A673 (cell line): ENCODE data around the gene LATS2. TPM values are rescaled to one million over a fixed set of nuclear protein-coding genes. Genes with fewer than 3 reads are reported as not detected.

Experiments used
- BruUV-seq: library from RNA; stranded (reverse); fragments of 400-500 nt; replicated peaks from 2 replicates; lab custom pipeline; 2021; lab: Mats Ljungman, UMichigan
- CTCF ChIA-PET: fragments of 300-600 bp; sonication (Branson Sonifier 250); formaldehyde crosslinking; loops from one replicate; lab custom pipeline; 2022; ENCODE audit warnings: antibody characterized with exemption; lab: Charles Lee
- POLR2A ChIA-PET: fragments of 300-600 bp; sonication (Branson Sonifier 250); formaldehyde crosslinking; loops from one replicate; lab custom pipeline; 2022; ENCODE audit warnings: antibody characterized with exemption; ENCODE audit not compliant: low non-redundant PET; lab: Charles Lee
- DNase-seq: peaks from one replicate; pipeline ENCODE4 v3.0.0-alpha.2; 2015; ENCODE audit warnings: low spot score
- H3K27ac ChIP-seq: fragments of 200-600 bp; sonication (generic); 2 replicates; pipeline ENCODE4 v1.5.1; 2016; ENCODE audit warnings: mixed run types, low read depth, mild to moderate bottlenecking, mixed read lengths, antibody characterized with exemption, low read length; ENCODE audit not compliant: poor library complexity, severe bottlenecking
- H3K27me3 ChIP-seq: fragments of 200-600 bp; sonication (generic); replicated peaks from 2 replicates; pipeline ENCODE4 v1.6.1; 2017; ENCODE audit warnings: mixed run types, low read depth, mild to moderate bottlenecking, mixed read lengths, antibody characterized with exemption, low read length; ENCODE audit not compliant: insufficient read depth, poor library complexity
- H3K36me3 ChIP-seq: fragments of 200-600 bp; sonication (generic); 2 replicates; pipeline ENCODE4 v1.6.1; 2016; ENCODE audit warnings: mixed run types, mild to moderate bottlenecking, mixed read lengths, antibody characterized with exemption, low read length; ENCODE audit not compliant: insufficient read depth, poor library complexity, severe bottlenecking
- H3K4me1 ChIP-seq: fragments of 200-600 bp; sonication (generic); 2 replicates; pipeline ENCODE4 v1.6.1; 2017; ENCODE audit warnings: mixed run types, mild to moderate bottlenecking, mixed read lengths, antibody characterized with exemption, low read length; ENCODE audit not compliant: insufficient read depth, poor library complexity, severe bottlenecking
- H3K4me3 ChIP-seq: fragments of 200-600 bp; sonication (generic); 2 replicates; pipeline ENCODE4 v1.5.1; 2016; ENCODE audit warnings: low read depth, mixed run types, mild to moderate bottlenecking, mixed read lengths, low read length; ENCODE audit not compliant: poor library complexity, severe bottlenecking
- H3K9me3 ChIP-seq: fragments of 200-600 bp; sonication (generic); 2 replicates; pipeline ENCODE4 v1.6.1; 2016; ENCODE audit warnings: mixed run types, low read depth, mild to moderate bottlenecking, mixed read lengths, antibody characterized with exemption, low read length; ENCODE audit not compliant: poor library complexity, severe bottlenecking
- EZH2 ChIP-seq: fragments of 200-600 bp; sonication (generic); IDR thresholded peaks from 2 replicates; pipeline ENCODE4 v1.6.1; 2017; ENCODE audit warnings: borderline replicate concordance, low read depth, mild to moderate bottlenecking, mixed read lengths, antibody characterized with exemption, low read length; ENCODE audit not compliant: poor library complexity, severe bottlenecking
- intact Hi-C: fragments of 100-400 bp; cut with micrococcal nuclease; formaldehyde crosslinking; loops from one replicate; pipeline ENCODE4 v1.10.0; 2022; ENCODE audit not compliant: unreplicated experiment
- total RNA-seq: library from RNA; stranded (reverse); gene quantifications from 2 replicates; pipeline ENCODE4 v1.2.3, GENCODE V29; 2021
- TF ChIP-seq, protein P1 (sequence below): fragments of 300-800, 200-600 bp; sonication (generic); conservative IDR thresholded peaks from 2 replicates; pipeline ENCODE4 v1.5.1; 2017; ENCODE audit warnings: low read depth, mild to moderate bottlenecking, antibody characterized with exemption, low read length, moderate library complexity, mixed read lengths

The LATS2 gene
- total RNA-seq, 1 experiment from 2014 or later: 13.1 TPM

DNA sequence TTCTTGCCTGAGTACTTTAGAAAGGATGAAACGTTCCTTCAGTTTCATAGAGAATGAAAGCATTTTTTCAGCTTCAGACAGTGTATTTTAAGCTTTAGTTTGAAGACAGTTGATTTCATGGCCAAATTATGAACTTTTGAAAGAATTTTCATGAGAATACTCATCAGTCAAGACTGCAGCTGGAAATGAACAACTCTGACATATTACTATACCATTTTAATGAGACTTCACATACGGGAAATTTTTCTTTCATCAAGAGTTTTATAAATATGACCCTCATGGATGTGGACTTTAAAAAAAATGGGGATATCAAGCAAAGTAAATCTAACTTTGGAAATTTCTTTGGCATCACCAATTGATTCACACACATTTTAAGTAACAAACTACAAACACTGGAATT, 6.4 kb downstream of the LATS2 start:
- no peak overlapping the region for H3K27ac ChIP-seq
- H3K27me3 ChIP-seq: no peaks in the 10 kb centered on the region
- H3K4me1 ChIP-seq: peaks cover 18% of the 10 kb centered on the region
- H3K4me3 ChIP-seq: no peak overlapping the region
- TF ChIP-seq, protein P1, sequence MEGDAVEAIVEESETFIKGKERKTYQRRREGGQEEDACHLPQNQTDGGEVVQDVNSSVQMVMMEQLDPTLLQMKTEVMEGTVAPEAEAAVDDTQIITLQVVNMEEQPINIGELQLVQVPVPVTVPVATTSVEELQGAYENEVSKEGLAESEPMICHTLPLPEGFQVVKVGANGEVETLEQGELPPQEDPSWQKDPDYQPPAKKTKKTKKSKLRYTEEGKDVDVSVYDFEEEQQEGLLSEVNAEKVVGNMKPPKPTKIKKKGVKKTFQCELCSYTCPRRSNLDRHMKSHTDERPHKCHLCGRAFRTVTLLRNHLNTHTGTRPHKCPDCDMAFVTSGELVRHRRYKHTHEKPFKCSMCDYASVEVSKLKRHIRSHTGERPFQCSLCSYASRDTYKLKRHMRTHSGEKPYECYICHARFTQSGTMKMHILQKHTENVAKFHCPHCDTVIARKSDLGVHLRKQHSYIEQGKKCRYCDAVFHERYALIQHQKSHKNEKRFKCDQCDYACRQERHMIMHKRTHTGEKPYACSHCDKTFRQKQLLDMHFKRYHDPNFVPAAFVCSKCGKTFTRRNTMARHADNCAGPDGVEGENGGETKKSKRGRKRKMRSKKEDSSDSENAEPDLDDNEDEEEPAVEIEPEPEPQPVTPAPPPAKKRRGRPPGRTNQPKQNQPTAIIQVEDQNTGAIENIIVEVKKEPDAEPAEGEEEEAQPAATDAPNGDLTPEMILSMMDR: no peak
- no peak for TF ChIP-seq EZH2
- BruUV-seq: no TSS peak
- ChIA-PET POLR2A (no interaction called here), CTCF (no interaction called here)
- DNase-seq: no peak
- intact Hi-C loops: no loop called here
- no peaks in the 10 kb centered on the region for H3K9me3 ChIP-seq
- H3K36me3 ChIP-seq: no peaks in the 10 kb centered on the region

DNA sequence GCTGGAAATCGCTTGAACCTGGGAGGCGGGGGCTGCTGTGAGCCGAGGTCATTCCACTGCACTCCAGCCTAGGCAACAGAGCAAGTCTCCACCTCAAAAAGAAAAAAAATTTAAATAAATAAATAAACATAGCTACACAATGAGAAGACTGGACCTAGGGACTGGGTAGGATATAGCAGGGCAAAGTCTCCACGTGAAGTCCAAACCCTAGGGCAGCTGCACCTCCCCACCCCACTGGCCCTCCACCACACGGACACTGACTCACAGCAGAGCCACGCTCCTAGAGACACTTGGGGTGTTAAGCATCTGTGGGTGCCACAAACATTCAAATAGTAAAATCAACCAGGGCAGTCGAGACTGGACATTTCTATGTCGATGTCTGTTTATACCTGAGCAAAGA, 7.1 kb downstream of the LATS2 start:
- Histone ChIP-seq H3K9me3 (no peaks in the 10 kb centered on the region), H3K4me3 (no peak overlapping the region), H3K4me1 (peaks cover 18% of the 10 kb centered on the region), H3K36me3 (no peaks in the 10 kb centered on the region), H3K27ac (no peak overlapping the region), H3K27me3 (no peaks in the 10 kb centered on the region)
- TF ChIP-seq, protein P1: no peak
- TF ChIP-seq EZH2: no peak
- CTCF ChIA-PET: no interaction called here
- POLR2A ChIA-PET: no interaction called here
- DNase-seq: no peak
- intact Hi-C loops: no loop called here
- no TSS peak for BruUV-seq

DNA sequence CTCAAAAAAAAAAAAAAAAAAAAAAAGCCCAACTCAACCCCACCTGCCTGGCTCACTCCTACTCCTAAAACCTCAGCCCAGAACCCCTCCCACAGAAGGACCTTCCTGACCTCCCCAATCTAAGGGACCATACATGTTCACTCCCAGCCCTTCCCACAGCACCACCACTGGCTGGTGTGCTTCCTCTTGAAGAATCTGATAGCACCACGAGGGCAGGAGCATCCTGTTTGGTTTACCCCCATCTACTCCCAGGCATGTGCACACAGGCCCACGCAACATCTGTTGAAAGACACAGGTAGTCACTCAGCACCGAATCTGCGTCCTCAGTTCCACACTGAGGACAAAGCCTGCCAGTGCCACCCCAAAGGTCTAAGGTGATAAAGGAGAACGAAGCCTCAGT, 8.2 kb downstream of the LATS2 start:
- no peaks in the 10 kb centered on the region for H3K36me3 ChIP-seq
- no peak overlapping the region for H3K27ac ChIP-seq
- no peaks in the 10 kb centered on the region for H3K9me3 ChIP-seq
- peaks cover 12% of the 10 kb centered on the region for H3K4me1 ChIP-seq
- TF ChIP-seq, protein P1: no peak
- no peak for TF ChIP-seq EZH2
- BruUV-seq: no TSS peak
- no peak for DNase-seq
- no peaks in the 10 kb centered on the region for H3K27me3 ChIP-seq
- no peak overlapping the region for H3K4me3 ChIP-seq
- ChIA-PET POLR2A (no interaction called here), CTCF (no interaction called here)
- intact Hi-C loops: no loop called here
